C4-2B (cell line): ENCODE measurements around the gene PKN3.

Source experiments
- CTCF ChIP-seq: fragments of 450-650 bp; conservative IDR thresholded peaks from 2 replicates; pipeline ENCODE4 v1.5.1; 2017; ENCODE audit warnings: mild to moderate bottlenecking
- ZFX ChIP-seq: fragments of 450-650 bp; IDR thresholded peaks from 2 replicates; pipeline ENCODE4 v1.6.1; 2017

GRCh38 chr9:128706671-128707381 lies 4.5 kb downstream of the PKN3 start:
- no peak for TF ChIP-seq CTCF
- TF ChIP-seq ZFX: no peak
